Measurements from ENCODE around the gene ZNF333. TPM values are rescaled to one million over a fixed set of nuclear protein-coding genes. Genes with fewer than 3 reads are reported as not detected.

ZNF333 gene
- polyA plus RNA-seq, 1 of the 3 experiments (the other 2 are of a cell fraction): 15.2 TPM

DNA sequence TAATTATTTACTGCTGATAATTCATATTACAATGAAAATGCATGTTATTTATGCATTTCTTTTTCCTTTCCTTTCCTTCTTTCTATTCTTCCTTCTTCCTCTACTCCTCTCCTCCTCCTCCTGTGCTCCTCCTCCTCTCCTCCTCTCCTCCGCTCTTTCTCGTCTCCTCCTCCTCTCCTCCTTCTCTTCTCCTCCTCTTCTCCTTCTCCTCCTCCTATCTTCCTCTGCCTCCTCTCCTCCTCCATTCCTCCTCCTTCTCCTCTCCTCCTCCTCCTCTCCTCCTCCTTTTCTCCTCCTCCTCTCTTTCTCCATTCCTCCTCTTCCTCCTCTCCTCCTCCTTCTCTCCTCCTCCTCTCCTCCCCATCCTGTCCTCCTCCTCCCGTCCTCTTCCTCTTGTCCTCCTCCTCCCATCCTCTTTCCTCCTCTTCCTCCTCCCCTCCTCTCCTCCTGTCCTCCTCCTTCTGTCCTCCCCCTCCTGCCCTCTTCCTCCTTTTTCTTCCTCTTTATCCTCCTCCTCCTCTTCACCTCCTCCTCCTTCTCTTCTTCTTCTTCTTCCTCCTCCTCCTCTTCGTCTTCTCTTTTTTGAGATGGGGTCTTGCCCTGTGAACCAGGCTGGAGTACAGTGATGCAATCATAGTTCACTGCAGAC lies 73.8 kb downstream of the ZNF333 start:
- Histone ChIP-seq H4K20me1 (ENCODE audit: insufficient read depth) (no peaks in the 10 kb centered on the region), H3F3A (replicated peaks; ENCODE audit: insufficient read depth) (no peaks in the 10 kb centered on the region), H3K9me3 (no peaks in the 10 kb centered on the region), H2AFZ (ENCODE audit: low read depth) (no peak overlapping the region), H3K4me1 (ENCODE audit: control insufficient read depth in 1 of 2, insufficient read depth in 2 of 2, low read depth in 1 of 2, low read length in 1 of 2) (no peaks in the 10 kb centered on the region), H3K4me2 (no peak overlapping the region), H3K79me2 (ENCODE audit: insufficient read depth) (no peaks in the 10 kb centered on the region), H3K27ac (ENCODE audit: low read depth in 2 of 2, low read length in 1 of 2) (no peak overlapping the region), H3K27me3 (ENCODE audit: insufficient read depth) (peaks cover 45% of the 10 kb centered on the region; the same call in 1 of the 2 replicates), H3K4me3 (ENCODE audit: low read depth in 2 of 2, low read length in 1 of 2) (no peak overlapping the region), H3K9ac (no peak overlapping the region), H3K36me3 (replicated peaks in 1 of 2; ENCODE audit: control insufficient read depth in 1 of 2, insufficient read depth in 2 of 2, low read length in 1 of 2) (no peaks in the 10 kb centered on the region), H3K9me2 (no peaks in the 10 kb centered on the region)
- TF ChIP-seq, protein P1, sequence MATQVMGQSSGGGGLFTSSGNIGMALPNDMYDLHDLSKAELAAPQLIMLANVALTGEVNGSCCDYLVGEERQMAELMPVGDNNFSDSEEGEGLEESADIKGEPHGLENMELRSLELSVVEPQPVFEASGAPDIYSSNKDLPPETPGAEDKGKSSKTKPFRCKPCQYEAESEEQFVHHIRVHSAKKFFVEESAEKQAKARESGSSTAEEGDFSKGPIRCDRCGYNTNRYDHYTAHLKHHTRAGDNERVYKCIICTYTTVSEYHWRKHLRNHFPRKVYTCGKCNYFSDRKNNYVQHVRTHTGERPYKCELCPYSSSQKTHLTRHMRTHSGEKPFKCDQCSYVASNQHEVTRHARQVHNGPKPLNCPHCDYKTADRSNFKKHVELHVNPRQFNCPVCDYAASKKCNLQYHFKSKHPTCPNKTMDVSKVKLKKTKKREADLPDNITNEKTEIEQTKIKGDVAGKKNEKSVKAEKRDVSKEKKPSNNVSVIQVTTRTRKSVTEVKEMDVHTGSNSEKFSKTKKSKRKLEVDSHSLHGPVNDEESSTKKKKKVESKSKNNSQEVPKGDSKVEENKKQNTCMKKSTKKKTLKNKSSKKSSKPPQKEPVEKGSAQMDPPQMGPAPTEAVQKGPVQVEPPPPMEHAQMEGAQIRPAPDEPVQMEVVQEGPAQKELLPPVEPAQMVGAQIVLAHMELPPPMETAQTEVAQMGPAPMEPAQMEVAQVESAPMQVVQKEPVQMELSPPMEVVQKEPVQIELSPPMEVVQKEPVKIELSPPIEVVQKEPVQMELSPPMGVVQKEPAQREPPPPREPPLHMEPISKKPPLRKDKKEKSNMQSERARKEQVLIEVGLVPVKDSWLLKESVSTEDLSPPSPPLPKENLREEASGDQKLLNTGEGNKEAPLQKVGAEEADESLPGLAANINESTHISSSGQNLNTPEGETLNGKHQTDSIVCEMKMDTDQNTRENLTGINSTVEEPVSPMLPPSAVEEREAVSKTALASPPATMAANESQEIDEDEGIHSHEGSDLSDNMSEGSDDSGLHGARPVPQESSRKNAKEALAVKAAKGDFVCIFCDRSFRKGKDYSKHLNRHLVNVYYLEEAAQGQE (IDR thresholded peaks at IDR 0.05; ENCODE audit: low read depth, low read length): no peak
- no peak for TF ChIP-seq CHD2 (IDR thresholded peaks at IDR 0.05; ENCODE audit: low read length, partially characterized antibody)
- no peak for TF ChIP-seq FOXM1 (IDR thresholded peaks at IDR 0.05; ENCODE audit: low read depth)
- TF ChIP-seq, protein P2, sequence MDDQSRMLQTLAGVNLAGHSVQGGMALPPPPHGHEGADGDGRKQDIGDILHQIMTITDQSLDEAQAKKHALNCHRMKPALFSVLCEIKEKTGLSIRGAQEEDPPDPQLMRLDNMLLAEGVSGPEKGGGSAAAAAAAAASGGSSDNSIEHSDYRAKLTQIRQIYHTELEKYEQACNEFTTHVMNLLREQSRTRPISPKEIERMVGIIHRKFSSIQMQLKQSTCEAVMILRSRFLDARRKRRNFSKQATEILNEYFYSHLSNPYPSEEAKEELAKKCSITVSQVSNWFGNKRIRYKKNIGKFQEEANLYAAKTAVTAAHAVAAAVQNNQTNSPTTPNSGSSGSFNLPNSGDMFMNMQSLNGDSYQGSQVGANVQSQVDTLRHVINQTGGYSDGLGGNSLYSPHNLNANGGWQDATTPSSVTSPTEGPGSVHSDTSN (IDR thresholded peaks at IDR 0.05): no peak
- TF ChIP-seq ELF1 (IDR thresholded peaks at IDR 0.05): no peak
- TF ChIP-seq POLR2AphosphoS5 (IDR thresholded peaks at IDR 0.05; ENCODE audit: low read depth, low read length): no peak
- TF ChIP-seq FOSL2 (IDR thresholded peaks at IDR 0.05; ENCODE audit: borderline replicate concordance, low read depth): no peak
- no peak for TF ChIP-seq NRF1 (IDR thresholded peaks at IDR 0.05; ENCODE audit: low read depth, low read length)
- no peak for TF ChIP-seq TEAD4 (IDR thresholded peaks at IDR 0.05; ENCODE audit: borderline replicate concordance, insufficient read depth)
- TF ChIP-seq, protein P3, sequence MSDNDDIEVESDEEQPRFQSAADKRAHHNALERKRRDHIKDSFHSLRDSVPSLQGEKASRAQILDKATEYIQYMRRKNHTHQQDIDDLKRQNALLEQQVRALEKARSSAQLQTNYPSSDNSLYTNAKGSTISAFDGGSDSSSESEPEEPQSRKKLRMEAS (IDR thresholded peaks at IDR 0.05; ENCODE audit: low read depth): no peak
- TF ChIP-seq MXI1 (IDR thresholded peaks at IDR 0.05; ENCODE audit: low read depth, low read length): no peak
- no peak for TF ChIP-seq GATA2 (CRISPR knock-in tag; IDR thresholded peaks at IDR 0.05)
- TF ChIP-seq EP300 (IDR thresholded peaks at IDR 0.05; ENCODE audit: borderline replicate concordance in 1 of 2, low read depth in 1 of 2, low read length in 1 of 2): no peak
- no peak for TF ChIP-seq MEF2A (IDR thresholded peaks at IDR 0.05; ENCODE audit: borderline replicate concordance, low read depth)
- ChIA-PET POLR2A (no interaction called here), CTCF (no interaction called here)
- WGBS (ENCODE audit: low lambda C conversion rate): 5% methylated on average over 4 of the region's 4 CpGs
- no peak for DNase-seq
